Vagina (tissue), 2 donors: ENCODE results near the gene KIF22. TPM values are rescaled to one million over a fixed set of nuclear protein-coding genes. Genes with fewer than 3 reads are reported as not detected.

Experiments used
- DNase-seq, 2 donors: peaks; one replicate each; pipeline ENCODE4 v3.0.0-alpha.2; 2017; ENCODE audit errors: extremely low spot score in 2 of 2
- H3K27ac ChIP-seq: fragments of 200-600 bp; sonication (generic); one replicate; pipeline ENCODE4 v1.5.1; 2019
- H3K27me3 ChIP-seq: fragments of 200-600 bp; sonication (generic); one replicate; pipeline ENCODE4 v1.5.1; 2019
- H3K36me3 ChIP-seq, 2 donors: fragments of 200-600 bp; sonication (generic); one replicate each; pipeline ENCODE4 v1.5.1; 2017 to 2019
- H3K4me1 ChIP-seq: fragments of 200-600 bp; sonication (generic); one replicate; pipeline ENCODE4 v1.5.1; 2019
- H3K4me3 ChIP-seq, 2 donors: fragments of 200-600 bp; sonication (generic); 1 replicate in 1 of 2; 2 replicates in 1 of 2; pipeline ENCODE4 v1.5.1; 2016 to 2019
- H3K9me3 ChIP-seq: fragments of 200-600 bp; sonication (generic); one replicate; pipeline ENCODE4 v1.5.1; 2019
- POLR2A ChIP-seq, 2 donors: fragments of 450-650 bp; IDR thresholded peaks; one replicate each; pipeline ENCODE4 v1.6.1; 2017; ENCODE audit warnings: antibody characterized with exemption in 2 of 2, mild to moderate bottlenecking in 2 of 2, moderate library complexity in 2 of 2
- POLR2AphosphoS5 ChIP-seq, 2 donors: sonication (generic); formaldehyde crosslinking; IDR thresholded peaks; one replicate each; pipeline ENCODE4 v1.9.0; 2017; ENCODE audit warnings: antibody characterized with exemption in 2 of 2, mild to moderate bottlenecking in 2 of 2, low read depth in 1 of 2; ENCODE audit not compliant: insufficient read depth in 1 of 2
- intact Hi-C: fragments of 100-400 bp; cut with DNase I; formaldehyde crosslinking; loops from one replicate; pipeline ENCODE4 v1.15.1; 2023
- total RNA-seq: library from RNA; depleted of rRNA; stranded (reverse); fragments of >200 nt; gene quantifications from one replicate; pipeline ENCODE4 v1.2.3, GENCODE V29; 2016
- TF ChIP-seq, protein P1 (sequence below), 3 experiments: fragments of 450-650 bp in 2 of 3; fragments of 200-600 bp in 1 of 3; sonication (generic) in 1 of 3; IDR thresholded peaks; one replicate each; pipeline ENCODE4 v1.5.1; 2017 to 2019; ENCODE audit warnings: antibody characterized with exemption in 3 of 3, mild to moderate bottlenecking in 2 of 3, moderate library complexity in 2 of 3

The KIF22 gene
- total RNA-seq, 1 donor from 2014 or later, result 18.9 TPM

DNA sequence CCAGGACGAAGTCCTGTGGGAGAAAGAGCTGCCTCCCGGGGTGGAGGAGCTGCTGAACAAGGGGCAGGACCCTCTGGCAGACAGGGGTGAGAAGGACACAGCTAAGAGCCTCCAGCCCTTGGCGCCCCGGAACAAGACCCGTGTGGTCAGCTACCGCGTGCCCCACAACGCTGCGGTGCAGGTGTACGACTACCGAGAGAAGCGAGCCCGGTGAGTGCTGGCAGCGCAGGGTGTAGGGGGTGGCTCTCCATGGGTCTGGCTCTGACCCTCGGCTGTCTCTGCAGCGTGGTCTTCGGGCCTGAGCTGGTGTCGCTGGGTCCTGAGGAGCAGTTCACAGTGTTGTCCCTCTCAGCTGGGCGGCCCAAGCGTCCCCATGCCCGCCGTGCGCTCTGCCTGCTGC, 51.1 kb downstream of the KIF22 start:
- intact Hi-C loops, result no loop called here
- Histone ChIP-seq H3K4me1 (peaks cover 6% of the 10 kb centered on the region), H3K27ac (no peak overlapping the region), H3K36me3 (peaks cover 0 to 75% of the 10 kb centered on the region in 2 donors), H3K9me3 (no peaks in the 10 kb centered on the region), H3K27me3 (no peaks in the 10 kb centered on the region), H3K4me3 (no peak overlapping the region)
- DNase-seq, result no peak
- TF ChIP-seq POLR2AphosphoS5 (IDR thresholded peaks at IDR 0.05; ENCODE audit: insufficient read depth in 1 of 2, low read depth in 1 of 2) (no peak), POLR2A (IDR thresholded peaks at IDR 0.05) (no peak)
- TF ChIP-seq, protein P1, sequence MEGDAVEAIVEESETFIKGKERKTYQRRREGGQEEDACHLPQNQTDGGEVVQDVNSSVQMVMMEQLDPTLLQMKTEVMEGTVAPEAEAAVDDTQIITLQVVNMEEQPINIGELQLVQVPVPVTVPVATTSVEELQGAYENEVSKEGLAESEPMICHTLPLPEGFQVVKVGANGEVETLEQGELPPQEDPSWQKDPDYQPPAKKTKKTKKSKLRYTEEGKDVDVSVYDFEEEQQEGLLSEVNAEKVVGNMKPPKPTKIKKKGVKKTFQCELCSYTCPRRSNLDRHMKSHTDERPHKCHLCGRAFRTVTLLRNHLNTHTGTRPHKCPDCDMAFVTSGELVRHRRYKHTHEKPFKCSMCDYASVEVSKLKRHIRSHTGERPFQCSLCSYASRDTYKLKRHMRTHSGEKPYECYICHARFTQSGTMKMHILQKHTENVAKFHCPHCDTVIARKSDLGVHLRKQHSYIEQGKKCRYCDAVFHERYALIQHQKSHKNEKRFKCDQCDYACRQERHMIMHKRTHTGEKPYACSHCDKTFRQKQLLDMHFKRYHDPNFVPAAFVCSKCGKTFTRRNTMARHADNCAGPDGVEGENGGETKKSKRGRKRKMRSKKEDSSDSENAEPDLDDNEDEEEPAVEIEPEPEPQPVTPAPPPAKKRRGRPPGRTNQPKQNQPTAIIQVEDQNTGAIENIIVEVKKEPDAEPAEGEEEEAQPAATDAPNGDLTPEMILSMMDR (IDR thresholded peaks at IDR 0.05), result no peak

DNA sequence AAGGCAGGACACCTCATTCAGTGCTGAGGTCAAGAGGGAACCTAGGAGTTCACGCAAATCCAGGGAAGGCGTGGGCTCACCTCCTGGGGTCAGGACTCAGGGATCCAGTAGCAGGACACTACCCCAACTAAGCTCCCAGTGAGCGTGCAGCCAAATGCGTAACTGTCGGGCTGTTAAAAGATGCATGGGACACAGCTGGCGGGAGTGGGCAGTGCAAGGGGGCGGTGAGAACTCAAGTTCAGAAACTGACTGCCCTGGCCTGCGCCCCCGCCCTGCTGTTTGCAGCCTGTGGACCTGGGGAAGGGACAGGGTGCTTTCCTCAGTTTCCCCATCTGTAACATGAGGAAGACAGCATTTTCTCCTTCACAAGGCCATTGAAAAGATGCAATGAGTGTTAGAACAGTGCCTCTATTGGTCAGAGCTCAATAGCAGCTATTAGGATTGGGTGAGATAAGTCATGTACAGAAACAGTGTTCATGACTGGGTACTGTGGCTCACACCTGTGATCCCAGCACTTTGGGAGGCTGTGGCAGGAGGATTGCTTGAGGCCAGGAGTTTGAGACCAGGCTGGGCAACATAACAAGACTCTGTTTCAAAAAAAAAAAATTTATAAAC, 52.3 kb downstream of the KIF22 start:
- Histone ChIP-seq H3K9me3 (no peaks in the 10 kb centered on the region), H3K4me1 (peaks cover 6% of the 10 kb centered on the region), H3K27ac (no peak overlapping the region), H3K36me3 (peaks cover 0 to 75% of the 10 kb centered on the region in 2 donors), H3K4me3 (no peak overlapping the region), H3K27me3 (no peaks in the 10 kb centered on the region)
- intact Hi-C loops, result no loop called here
- TF ChIP-seq, protein P1 (IDR thresholded peaks at IDR 0.05), result no peak
- no peak for TF ChIP-seq POLR2A (IDR thresholded peaks at IDR 0.05)
- no peak for TF ChIP-seq POLR2AphosphoS5 (IDR thresholded peaks at IDR 0.05; ENCODE audit: insufficient read depth in 1 of 2, low read depth in 1 of 2)
- no peak for DNase-seq

DNA sequence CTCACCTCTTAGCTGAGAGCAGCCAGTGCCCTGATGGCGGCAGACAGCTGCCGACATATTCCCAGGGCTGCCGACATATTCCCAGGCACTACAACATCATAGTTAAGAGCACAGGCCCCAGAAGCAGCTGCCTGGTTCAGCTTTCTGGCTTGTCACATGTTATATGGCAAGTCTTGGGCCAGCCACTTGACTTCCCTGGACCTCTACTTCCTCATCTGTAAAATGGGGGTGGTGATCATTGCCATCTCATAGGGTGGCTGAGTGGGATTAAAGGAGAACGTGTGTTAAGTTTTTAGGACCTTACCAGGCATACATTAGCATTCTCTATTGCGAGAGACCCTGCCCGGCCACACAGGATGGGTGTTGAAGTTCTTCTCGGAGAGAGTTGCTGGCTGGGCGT, 53.4 kb downstream of the KIF22 start:
- no peak for DNase-seq
- Histone ChIP-seq H3K27me3 (no peaks in the 10 kb centered on the region), H3K36me3 (peaks cover 0 to 72% of the 10 kb centered on the region in 2 donors), H3K9me3 (no peaks in the 10 kb centered on the region), H3K4me1 (peaks cover 9% of the 10 kb centered on the region), H3K27ac (peak overlapping the region; percentile 64), H3K4me3 (no peak overlapping the region)
- intact Hi-C loops, result no loop called here
- TF ChIP-seq, protein P1 (IDR thresholded peaks at IDR 0.05), result no peak
- no peak for TF ChIP-seq POLR2A (IDR thresholded peaks at IDR 0.05)
- TF ChIP-seq POLR2AphosphoS5 (IDR thresholded peaks at IDR 0.05; ENCODE audit: insufficient read depth in 1 of 2, low read depth in 1 of 2), result no peak

DNA sequence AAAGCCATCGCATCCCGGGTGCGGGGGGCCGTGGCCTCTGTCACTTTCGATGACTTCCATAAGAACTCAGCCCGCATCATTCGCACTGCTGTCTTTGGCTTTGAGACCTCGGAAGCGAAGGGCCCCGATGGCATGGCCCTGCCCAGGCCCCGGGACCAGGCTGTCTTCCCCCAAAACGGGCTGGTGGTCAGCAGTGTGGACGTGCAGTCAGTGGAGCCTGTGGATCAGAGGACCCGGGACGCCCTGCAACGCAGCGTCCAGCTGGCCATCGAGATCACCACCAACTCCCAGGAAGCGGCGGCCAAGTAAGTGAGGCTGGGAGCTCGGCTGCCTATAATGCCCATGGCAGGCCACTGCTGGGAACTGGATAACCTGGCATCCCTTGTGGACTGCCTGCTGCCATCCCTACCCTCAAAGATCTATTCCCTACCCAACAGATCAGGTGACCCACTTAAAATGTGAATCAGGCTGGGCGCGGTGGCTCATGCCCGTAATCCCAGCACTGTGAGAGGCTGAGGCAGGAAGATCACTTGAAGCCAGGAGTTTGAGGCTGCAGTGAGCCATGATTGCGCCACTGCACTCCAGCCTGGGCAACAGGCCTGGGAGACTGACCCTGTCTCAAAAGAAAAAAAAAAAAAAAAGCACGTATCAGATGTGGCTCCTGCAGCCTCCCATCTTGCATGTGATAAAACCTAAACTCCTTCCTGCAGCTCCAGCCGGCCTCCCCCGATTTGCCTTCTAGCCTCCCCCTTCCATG, 54.2 kb downstream of the KIF22 start:
- TF ChIP-seq, protein P1 (IDR thresholded peaks at IDR 0.05), result no peak
- peak; percentile 15 to 57 for TF ChIP-seq POLR2AphosphoS5 (IDR thresholded peaks at IDR 0.05; ENCODE audit: insufficient read depth in 1 of 2, low read depth in 1 of 2)
- H3K27me3 ChIP-seq, result no peaks in the 10 kb centered on the region
- no peak overlapping the region for H3K4me3 ChIP-seq
- no peaks in the 10 kb centered on the region for H3K9me3 ChIP-seq
- H3K27ac ChIP-seq, result peak overlapping the region; percentile 64
- peaks cover 0 to 63% of the 10 kb centered on the region in 2 donors for H3K36me3 ChIP-seq
- DNase-seq, result no peak
- peaks cover 18% of the 10 kb centered on the region for H3K4me1 ChIP-seq
- intact Hi-C loops, result no loop called here

DNA sequence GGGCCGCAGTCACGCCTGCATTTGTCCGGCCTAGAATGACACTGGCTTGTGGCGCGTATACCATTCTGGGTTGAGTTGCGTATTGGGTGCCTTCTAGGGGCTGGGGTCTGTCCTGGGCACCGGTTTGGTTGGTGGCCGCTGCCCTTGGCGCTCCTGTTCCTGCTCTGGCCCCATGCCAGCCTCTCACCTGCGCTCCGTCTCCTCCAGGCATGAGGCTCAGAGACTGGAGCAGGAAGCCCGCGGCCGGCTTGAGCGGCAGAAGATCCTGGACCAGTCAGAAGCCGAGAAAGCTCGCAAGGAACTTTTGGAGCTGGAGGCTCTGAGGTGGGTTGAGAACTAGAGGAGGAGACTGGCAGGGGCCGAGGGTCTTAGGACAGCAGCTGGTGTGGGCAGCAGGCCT, 55.1 kb downstream of the KIF22 start:
- TF ChIP-seq POLR2A (IDR thresholded peaks at IDR 0.05) (no peak), POLR2AphosphoS5 (IDR thresholded peaks at IDR 0.05; ENCODE audit: insufficient read depth in 1 of 2, low read depth in 1 of 2) (no peak)
- TF ChIP-seq, protein P1 (IDR thresholded peaks at IDR 0.05), result no peak
- Histone ChIP-seq H3K4me1 (peaks cover 18% of the 10 kb centered on the region), H3K9me3 (no peaks in the 10 kb centered on the region), H3K27me3 (no peaks in the 10 kb centered on the region), H3K4me3 (no peak overlapping the region), H3K27ac (peak overlapping the region; percentile 61), H3K36me3 (peaks cover 0 to 54% of the 10 kb centered on the region in 2 donors)
- intact Hi-C loops, result loop anchor here (2.0 kb wide), 1 partner anchor 59 kb away; no protein-coding TSS in a partner anchor
- no peak for DNase-seq
